IMR-90 (cell line): ENCODE results near the gene FAM237A. TPM values are rescaled to one million over a fixed set of nuclear protein-coding genes. Genes with fewer than 3 reads are reported as not detected.

Experiments used
- ATAC-seq: fragments of 200-7000 bp; cut with Tn5 transposase; 2 replicates; pipeline ENCODE4 v1.9.1; 2020; ENCODE audit warnings: low read depth, mild to moderate bottlenecking, moderate library complexity
- BruUV-seq: library from RNA; stranded (reverse); fragments of 400-500 nt; replicated peaks from 2 replicates; lab custom pipeline; 2021; lab: Mats Ljungman, UMichigan
- CTCF ChIA-PET: fragments of 300-600 bp; formaldehyde crosslinking; extraction: SDS; loops from one replicate; lab custom pipeline; 2021; ENCODE audit warnings: antibody characterized with exemption; lab: Yijun Ruan, JAX
- POLR2A ChIA-PET: fragments of 300-600 bp; sonication (Branson Sonifier 250); formaldehyde crosslinking; loops from one replicate; lab custom pipeline; 2022; ENCODE audit warnings: antibody characterized with exemption; ENCODE audit not compliant: unreplicated experiment; lab: Charles Lee
- DNase-seq: peaks from one replicate; pipeline ENCODE4 v3.0.0; 2013
- H2AFZ ChIP-seq: replicated peaks from 2 replicates; pipeline ENCODE3; 2013; ENCODE audit warnings: low read length, mild to moderate bottlenecking; ENCODE audit not compliant: poor library complexity
- H2AK5ac ChIP-seq: 2 replicates; pipeline ENCODE4 v1.6.1; 2013; ENCODE audit warnings: low read depth, low read length, inconsistent platforms
- H2AK9ac ChIP-seq: replicated peaks from 2 replicates; pipeline ENCODE3; 2013; ENCODE audit warnings: mild to moderate bottlenecking, low read depth, low read length, moderate library complexity; ENCODE audit not compliant: poor library complexity
- H2BK120ac ChIP-seq: 2 replicates; pipeline ENCODE4 v1.6.1; 2013; ENCODE audit warnings: low read depth, low read length, inconsistent platforms
- H2BK15ac ChIP-seq: 3 replicates; pipeline ENCODE4 v1.6.1; 2013; ENCODE audit warnings: low read depth, low read length, inconsistent platforms
- H2BK20ac ChIP-seq: 2 replicates; pipeline ENCODE4 v1.6.1; 2013; ENCODE audit warnings: low read depth, mild to moderate bottlenecking, inconsistent platforms, low read length, moderate library complexity
- H2BK5ac ChIP-seq: 2 replicates; pipeline ENCODE4 v1.6.1; 2013; ENCODE audit warnings: mild to moderate bottlenecking, low read depth, low read length, inconsistent platforms; ENCODE audit not compliant: poor library complexity, severe bottlenecking
- H3K14ac ChIP-seq: replicated peaks from 2 replicates; pipeline ENCODE4 v1.6.1; 2013; ENCODE audit warnings: low read depth, low read length, inconsistent platforms
- H3K18ac ChIP-seq: 2 replicates; pipeline ENCODE4 v1.6.1; 2013; ENCODE audit warnings: low read depth, low read length, control low read depth
- H3K23ac ChIP-seq: 2 replicates; pipeline ENCODE4 v1.6.1; 2013; ENCODE audit warnings: low read depth, low read length, inconsistent platforms
- H3K27ac ChIP-seq: 2 replicates; pipeline ENCODE4 v1.5.1; 2013; ENCODE audit warnings: mild to moderate bottlenecking, control low read depth, low read length; ENCODE audit not compliant: insufficient read depth
- H3K27me3 ChIP-seq: 2 replicates; pipeline ENCODE4 v1.6.1; 2013; ENCODE audit warnings: low read length; ENCODE audit not compliant: control insufficient read depth, insufficient read depth
- H3K36me3 ChIP-seq: 2 replicates; pipeline ENCODE4 v1.6.1; 2013; ENCODE audit warnings: low read length, mixed read lengths; ENCODE audit not compliant: control insufficient read depth, insufficient read depth
- H3K4ac ChIP-seq: 2 replicates; pipeline ENCODE4 v1.6.1; 2013; ENCODE audit warnings: low read depth, low read length, inconsistent platforms
- H3K4me1 ChIP-seq: 2 replicates; pipeline ENCODE4 v1.6.1; 2013; ENCODE audit warnings: low read length, mixed read lengths; ENCODE audit not compliant: control insufficient read depth, insufficient read depth
- H3K4me2 ChIP-seq: 2 replicates; pipeline ENCODE4 v1.6.1; 2013; ENCODE audit warnings: low read depth, mild to moderate bottlenecking, control low read depth, low read length, moderate library complexity
- H3K4me3 ChIP-seq: 2 replicates; pipeline ENCODE4 v1.5.1; 2013; ENCODE audit warnings: low read depth, mild to moderate bottlenecking, control low read depth, low read length, moderate library complexity; ENCODE audit not compliant: insufficient read depth
- H3K56ac ChIP-seq: 2 replicates; pipeline ENCODE4 v1.6.1; 2013; ENCODE audit warnings: low read length, inconsistent platforms; ENCODE audit not compliant: insufficient read depth; ENCODE audit errors: extremely low read depth
- H3K79me1 ChIP-seq, 2 experiments: 2 replicates each; pipeline ENCODE4 v1.6.1; 2013; ENCODE audit warnings: low read length in 2 of 2, inconsistent platforms in 1 of 2, low read depth in 1 of 2
- H3K9ac ChIP-seq: 2 replicates; pipeline ENCODE4 v1.6.1; 2013; ENCODE audit warnings: low read depth, low read length, control low read depth
- H3K9me1 ChIP-seq: 2 replicates; pipeline ENCODE4 v1.6.1; 2013; ENCODE audit warnings: low read length, inconsistent platforms; ENCODE audit not compliant: insufficient read depth
- H3K9me3 ChIP-seq: 2 replicates; pipeline ENCODE4 v1.6.1; 2013; ENCODE audit warnings: low read length; ENCODE audit not compliant: control insufficient read depth, insufficient read depth
- H4K20me1 ChIP-seq: 2 replicates; pipeline ENCODE4 v1.6.1; 2013; ENCODE audit warnings: low read length, inconsistent platforms; ENCODE audit not compliant: insufficient read depth
- H4K5ac ChIP-seq: 2 replicates; pipeline ENCODE4 v1.6.1; 2013; ENCODE audit warnings: mild to moderate bottlenecking, low read depth, low read length, control low read depth
- H4K8ac ChIP-seq, 2 experiments: 2 replicates each; pipeline ENCODE4 v1.6.1; 2013; ENCODE audit warnings: low read depth in 2 of 2, low read length in 2 of 2, control low read depth in 1 of 2, inconsistent platforms in 1 of 2
- H4K91ac ChIP-seq: 2 replicates; pipeline ENCODE4 v1.6.1; 2013; ENCODE audit warnings: low read depth, low read length, inconsistent platforms; ENCODE audit not compliant: insufficient read depth
- CEBPB ChIP-seq: IDR thresholded peaks from 2 replicates; pipeline ENCODE4 v1.6.1; 2012; ENCODE audit warnings: low read depth, low read length, improper control_type of control experiment
- FOS ChIP-seq: fragments of 150-350 bp; IDR thresholded peaks from 2 replicates; pipeline ENCODE4 v1.6.1; 2016; ENCODE audit warnings: low read depth, low read length
- MAFK ChIP-seq: IDR thresholded peaks from 2 replicates; pipeline ENCODE4 v1.6.1; 2012; ENCODE audit warnings: low read depth, low read length, improper control_type of control experiment
- MAZ ChIP-seq: IDR thresholded peaks from 2 replicates; pipeline ENCODE4 v1.6.1; 2012; ENCODE audit warnings: low read depth, mild to moderate bottlenecking, low read length, improper control_type of control experiment, moderate library complexity, borderline replicate concordance
- NFE2L2 ChIP-seq: fragments of 150-350 bp; IDR thresholded peaks from 2 replicates; pipeline ENCODE4 v1.6.1; 2016; ENCODE audit warnings: low read depth, mild to moderate bottlenecking, low read length
- POLR2A ChIP-seq: IDR thresholded peaks from 2 replicates; pipeline ENCODE4 v1.6.1; 2012; ENCODE audit warnings: mild to moderate bottlenecking, low read depth, low read length
- RCOR1 ChIP-seq: IDR thresholded peaks from 2 replicates; pipeline ENCODE4 v1.6.1; 2012; ENCODE audit warnings: mild to moderate bottlenecking, low read length, improper control_type of control experiment; ENCODE audit not compliant: insufficient replicate concordance
- SMC3 ChIP-seq: fragments of 150-350 bp; IDR thresholded peaks from 2 replicates; pipeline ENCODE4 v1.6.1; 2016; ENCODE audit warnings: low read depth, mild to moderate bottlenecking, antibody characterized with exemption, low read length, moderate library complexity
- WGBS, 2 experiments: methylation state at CpG; one replicate each; pipeline versions ENCODE4 v1.1.5 to v1.1.7; 2013; ENCODE audit warnings: missing lambda C conversion rate in 2 of 2; ENCODE audit not compliant: insufficient read length in 1 of 2; ENCODE audit errors: extremely low coverage in 2 of 2; 5-methylcytosine and 5-hydroxymethylcytosine counted together
- dilution Hi-C: fragments of 300-500 bp; cut with HindIII; formaldehyde crosslinking; loops from one replicate; pipeline ENCODE4 v1.14.3; 2018; ENCODE audit warnings: low sequenced_read_pairs; ENCODE audit not compliant: unreplicated experiment
- in situ Hi-C: fragments of 300-500 bp; cut with MboI; formaldehyde crosslinking; loops from 3 replicates; pipeline ENCODE4 v1.14.3; 2019; ENCODE audit warnings: low sequenced_read_pairs, inconsistent platforms, mixed read lengths
- intact Hi-C: fragments of 100-400 bp; cut with micrococcal nuclease; formaldehyde crosslinking; loops from 2 replicates; pipeline ENCODE4 v1.10.0; 2022
- polyA plus RNA-seq, 3 experiments: library from polyadenylated mRNA; depleted of rRNA; stranded (reverse); fragments of >200 nt; gene quantifications; 2 replicates each; pipeline ENCODE4 v1.2.3, GENCODE V29; 2012; ENCODE audit warnings: low replicate concordance in 1 of 3
- total RNA-seq: library from RNA; depleted of rRNA; stranded (reverse); fragments of >200 nt; gene quantifications from 2 replicates; pipeline ENCODE4 v1.2.3, GENCODE V29; 2012

FAM237A gene
- total and polyA plus RNA-seq, 2 of the 4 experiments (the other 2 are of a cell fraction) = not detected

GRCh38 chr2:206597717-206598218, 44.5 kb upstream of the FAM237A start:
- CTCF ChIA-PET = no interaction called here
- no peak overlapping the region for H2BK20ac ChIP-seq
- no peaks in the 10 kb centered on the region for H3K79me1 ChIP-seq
- H4K5ac ChIP-seq = no peak overlapping the region
- no peak overlapping the region for H2AK9ac ChIP-seq
- no CpG with 5 or more reads among the region's 3 CpGs for WGBS, 2 experiments
- TF ChIP-seq POLR2A (no peak), FOS (no peak), MAZ (no peak), SMC3 (no peak), NFE2L2 (no peak), MAFK (no peak), CEBPB (no peak), RCOR1 (no peak)
- H2BK15ac ChIP-seq = no peak overlapping the region
- dilution Hi-C loops = no loop called here
- H4K20me1 ChIP-seq = no peaks in the 10 kb centered on the region
- H3K18ac ChIP-seq = no peak overlapping the region
- H3K27ac ChIP-seq = no peak overlapping the region
- POLR2A ChIA-PET = no interaction called here
- no peak overlapping the region for H3K4me3 ChIP-seq
- H2AFZ ChIP-seq = no peak overlapping the region
- H2AK5ac ChIP-seq = no peak overlapping the region
- no peak overlapping the region for H2BK120ac ChIP-seq
- no peak overlapping the region for H2BK5ac ChIP-seq
- H4K8ac ChIP-seq = no peak overlapping the region
- no peak overlapping the region for H3K9ac ChIP-seq
- H3K27me3 ChIP-seq = no peaks in the 10 kb centered on the region
- H3K14ac ChIP-seq = no peak overlapping the region
- H3K9me1 ChIP-seq = no peaks in the 10 kb centered on the region
- H3K9me3 ChIP-seq = no peaks in the 10 kb centered on the region
- H3K56ac ChIP-seq = no peak overlapping the region
- DNase-seq (no peak), ATAC-seq (no peak)
- intact Hi-C loops = no loop called here
- no peak overlapping the region for H3K4ac ChIP-seq
- no peak overlapping the region for H4K91ac ChIP-seq
- no TSS peak for BruUV-seq
- in situ Hi-C loops = no loop called here
- no peak overlapping the region for H3K4me2 ChIP-seq
- H3K4me1 ChIP-seq = no peaks in the 10 kb centered on the region
- H3K36me3 ChIP-seq = no peaks in the 10 kb centered on the region
- no peak overlapping the region for H3K23ac ChIP-seq
